ENCODE measurements around the gene PARP8. TPM values are rescaled to one million over a fixed set of nuclear protein-coding genes. Genes with fewer than 3 reads are reported as not detected.

PARP8 gene
- total and polyA plus RNA-seq, 2 of the 8 experiments (the other 6 are each of a cell fraction or from before 2014, with no cell fraction given): 16.6 to 30.6 TPM

GRCh38 chr5:50655810-50656205 is 10.6 kb upstream of the PARP8 start:
- H3K23ac ChIP-seq (ENCODE audit: insufficient read length): no peak overlapping the region
- H3K27me3 ChIP-seq (replicated peaks in 1 of 4; ENCODE audit: control insufficient read depth in 3 of 4, extremely low read depth in 1 of 4, insufficient read depth in 3 of 4, low read length in 3 of 4): no peaks in the 10 kb centered on the region
- H3K4ac ChIP-seq (replicated peaks; ENCODE audit: insufficient read length, low read depth, low read length): no peak overlapping the region
- no peak overlapping the region for H4K91ac ChIP-seq (replicated peaks; ENCODE audit: insufficient read length, low read length)
- H3K18ac ChIP-seq (ENCODE audit: extremely low read depth, low read length): no peak overlapping the region
- H3K36me3 ChIP-seq (ENCODE audit: control insufficient read depth in 2 of 4, insufficient read depth in 4 of 4, low read length in 3 of 4): no peaks in the 10 kb centered on the region
- no peak overlapping the region for H2BK20ac ChIP-seq (ENCODE audit: low read length)
- no peak for FAIRE-seq
- no peak overlapping the region for H3K27ac ChIP-seq (ENCODE audit: low read depth, low read length)
- H3K79me2 ChIP-seq (ENCODE audit: control insufficient read depth in 1 of 2, insufficient read depth in 2 of 2, low read length in 2 of 2): no peaks in the 10 kb centered on the region
- 94% methylated on average over 2 of the region's 2 CpGs; no CpG with 5 or more reads in 1 of the 2 experiments for WGBS, 2 experiments (ENCODE audit: extremely low coverage in 1 of 2, insufficient coverage in 1 of 2, insufficient read length in 1 of 2, insufficient replicate concordance in 2 of 2, low coverage in 1 of 2, low lambda C conversion rate in 2 of 2, missing lambda C conversion rate in 1 of 2)
- POLR2A ChIA-PET (ENCODE audit: partially characterized antibody): no interaction called here
- H3K23me2 ChIP-seq (ENCODE audit: low read depth, low read length): no peaks in the 10 kb centered on the region
- no peak for DNase-seq (ENCODE audit: low read depth in 1 of 2, low spot score in 2 of 2)
- no peak overlapping the region for H3K4me2 ChIP-seq (ENCODE audit: insufficient read depth in 1 of 2, low read depth in 2 of 2, low read length in 2 of 2)
- TF ChIP-seq RXRA (IDR thresholded peaks at IDR 0.05; ENCODE audit: insufficient read depth, low read depth, low read length) (no peak), SRF (IDR thresholded peaks at IDR 0.05; ENCODE audit: low read depth, low read length) (no peak), SP1 (IDR thresholded peaks at IDR 0.05; ENCODE audit: low read depth, low read length) (no peak), SAP30 (IDR thresholded peaks at IDR 0.05; ENCODE audit: insufficient read depth, insufficient replicate concordance, low read length) (no peak), SIN3A (conservative IDR thresholded peaks at IDR 0.05 in 1 of 2, IDR thresholded peaks at IDR 0.05 in 1 of 2; ENCODE audit: low read depth in 1 of 2, low read length in 2 of 2) (no peak), EP300 (IDR thresholded peaks at IDR 0.05; ENCODE audit: borderline replicate concordance in 1 of 2, low read depth in 2 of 2, low read length in 2 of 2) (no peak), TEAD4 (IDR thresholded peaks at IDR 0.05; ENCODE audit: low read depth, low read length) (no peak), CTCF (IDR thresholded peaks at IDR 0.05; ENCODE audit: control extremely low read depth in 1 of 3, insufficient read depth in 1 of 3, low read depth in 1 of 3, low read length in 3 of 3) (no peak), USF2 (IDR thresholded peaks at IDR 0.05; ENCODE audit: low read length) (no peak), SP4 (IDR thresholded peaks at IDR 0.05; ENCODE audit: low read length) (no peak)
- no peaks in the 10 kb centered on the region for H4K20me1 ChIP-seq (replicated peaks in 1 of 2; ENCODE audit: control insufficient read depth in 1 of 2, insufficient read depth in 2 of 2, low read length in 2 of 2)
- no peak overlapping the region for H2AFZ ChIP-seq (ENCODE audit: low read length)
- CTCF ChIA-PET (ENCODE audit: partially characterized antibody): no interaction called here
- H4K5ac ChIP-seq (ENCODE audit: insufficient read length, low read depth, low read length): no peak overlapping the region
- no peak overlapping the region for H3K56ac ChIP-seq (replicated peaks; ENCODE audit: insufficient read length, low read depth, low read length)
- H4K8ac ChIP-seq (ENCODE audit: extremely low read depth, insufficient read depth, low read length): no peak overlapping the region
- no peak overlapping the region for H2BK15ac ChIP-seq (ENCODE audit: low read length)
- no peaks in the 10 kb centered on the region for H3K9me3 ChIP-seq (ENCODE audit: insufficient read depth in 2 of 2, low read depth in 1 of 2, low read length in 1 of 2)
- H2BK12ac ChIP-seq (ENCODE audit: low read depth, low read length): no peak overlapping the region
- no peak overlapping the region for H3K9ac ChIP-seq (replicated peaks in 1 of 4; ENCODE audit: extremely low read depth in 1 of 4, low read depth in 3 of 4, low read length in 3 of 4)
- no peak overlapping the region for H2AK5ac ChIP-seq (ENCODE audit: low read depth, low read length)
- H3K4me3 ChIP-seq (ENCODE audit: extremely low read depth in 1 of 4, insufficient read depth in 2 of 4, low read depth in 3 of 4, low read length in 4 of 4): no peak overlapping the region
- H2BK120ac ChIP-seq (replicated peaks; ENCODE audit: low read depth, low read length): no peak overlapping the region
- no peaks in the 10 kb centered on the region for H3K79me1 ChIP-seq (ENCODE audit: low read depth, low read length)
- peaks cover 0 to 4% (median 0%) of the 10 kb centered on the region in 4 experiments; a peak in 1 of 7 replicates for H3K4me1 ChIP-seq (replicated peaks in 1 of 4; ENCODE audit: control insufficient read depth in 3 of 4, insufficient read depth in 4 of 4, low read length in 3 of 4)
- no peak overlapping the region for H3K14ac ChIP-seq (ENCODE audit: insufficient read length)
- H2BK5ac ChIP-seq (ENCODE audit: low read depth, low read length): no peak overlapping the region

Data from H1 (cell line).